GM19035 (cell line): ENCODE measurements around the gene ARL2.
"Not testable (repeated sequence)": the region's sequence is repeated elsewhere in the genome, so short reads cannot be mapped to it uniquely, and the experiment has no call there.

ENCODE experiments used
- ATAC-seq: cut with Tn5 transposase; IDR thresholded peaks from one replicate; pipeline ENCODE4 v1.9.1; 2021; ENCODE audit not compliant: unreplicated experiment

Gene ARL2

GRCh38 chr11:65013888-65014725, at the start of gene ARL2:
Gene ARL2, plus strand, starts transcription at chr11:65014160. Its CDS starts 48 bp downstream, at chr11:65014208.
- peak; percentile 83 for ATAC-seq

GRCh38 chr11:64967375-64967774, 46.6 kb upstream of the ARL2 start:
- ATAC-seq: no peak

- ATAC-seq: no peak
Measured at GRCh38 chr11:64969209-64969608, 44.8 kb upstream of the ARL2 start.

GRCh38 chr11:64970731-64971151, 43.2 kb upstream of the ARL2 start:
- no peak for ATAC-seq

- no peak for ATAC-seq
Measured at GRCh38 chr11:64971421-64972233, 42.3 kb upstream of the ARL2 start, which contains the start of gene MAJIN. Gene MAJIN, minus strand, starts transcription at chr11:64972108. Its CDS starts 12,703 bp downstream, at chr11:64959405.

- no peak for ATAC-seq
Measured at GRCh38 chr11:64974124-64974523, 39.8 kb upstream of the ARL2 start.

GRCh38 chr11:64976651-64977050, 37.3 kb upstream of the ARL2 start:
- no peak for ATAC-seq

- not testable (repeated sequence) for ATAC-seq
Measured at GRCh38 chr11:64983339-64983738, 30.6 kb upstream of the ARL2 start.

GRCh38 chr11:64987998-64988854, 25.7 kb upstream of the ARL2 start:
- ATAC-seq: no peak

- ATAC-seq: no peak
Measured at GRCh38 chr11:64989416-64989815, 24.5 kb upstream of the ARL2 start.

GRCh38 chr11:64990222-64990923, 23.6 kb upstream of the ARL2 start:
- no peak for ATAC-seq

- ATAC-seq: no peak
Measured at GRCh38 chr11:64994318-64994717, 19.6 kb upstream of the ARL2 start.

- ATAC-seq: no peak
Measured at GRCh38 chr11:64996327-64996709, 17.6 kb upstream of the ARL2 start.

- no peak for ATAC-seq
Measured at GRCh38 chr11:64996710-64997380, 17.1 kb upstream of the ARL2 start, which contains the start of gene BATF2. Gene BATF2, minus strand, starts transcription at chr11:64996971. Its CDS starts 57 bp downstream, at chr11:64996914.

GRCh38 chr11:64998141-64998540, 15.8 kb upstream of the ARL2 start:
- ATAC-seq: no peak

GRCh38 chr11:64998690-64999431, 15.1 kb upstream of the ARL2 start:
- ATAC-seq: no peak

GRCh38 chr11:64999478-64999877, 14.5 kb upstream of the ARL2 start:
- no peak for ATAC-seq

- ATAC-seq: no peak
Measured at GRCh38 chr11:65002706-65003105, 11.3 kb upstream of the ARL2 start.

- no peak for ATAC-seq
Measured at GRCh38 chr11:65003282-65003681, 10.7 kb upstream of the ARL2 start.
